ENCODE results near the gene REG4.

The REG4 gene

GRCh38 chr1:119815928-119816327 lies 4.7 kb upstream of the REG4 start:
- H3K27ac ChIP-seq = no peak overlapping the region
- no peak for DNase-seq (ENCODE audit: low read depth, low spot score)

DNA sequence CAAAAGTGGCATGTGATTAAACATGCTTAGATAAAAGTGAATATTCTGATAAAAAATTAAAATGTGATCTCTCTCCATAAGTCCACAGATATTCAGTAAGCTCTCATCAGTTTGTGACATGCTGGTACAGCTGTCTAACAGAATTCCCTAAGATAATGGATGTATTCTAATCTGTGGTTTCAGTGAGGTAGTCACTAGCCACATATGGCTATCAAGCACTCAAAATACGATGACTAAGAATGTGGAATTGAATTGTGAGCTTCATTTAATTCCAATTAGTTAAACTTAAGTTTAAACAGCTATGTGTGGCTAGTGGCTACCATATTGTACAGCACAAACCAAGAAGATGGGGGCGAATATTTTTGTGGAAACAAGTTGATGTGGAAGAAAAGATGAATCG lies 4.1 kb upstream of the REG4 start:
- no peak overlapping the region for H3K27ac ChIP-seq

More at GRCh38 chr1:119815928-119816327, 4.7 kb upstream of the REG4 start:
- no peak overlapping the region for H3K9ac ChIP-seq (ENCODE audit: insufficient read length)
- no peaks in the 10 kb centered on the region for H3K36me3 ChIP-seq (ENCODE audit: insufficient read depth, low read length)
- no peak overlapping the region for H3K4me3 ChIP-seq
- TF ChIP-seq EZH2 (IDR thresholded peaks at IDR 0.05) = no peak
- no peak for TF ChIP-seq FOXP2 (optimal IDR thresholded peaks at IDR 0.05; ENCODE audit: control extremely low read depth, extremely low read length, insufficient read depth)
- TF ChIP-seq POLR2AphosphoS5 (IDR thresholded peaks at IDR 0.05; ENCODE audit: borderline replicate concordance, low read depth, low read length) = no peak
- no peaks in the 10 kb centered on the region for H3K9me3 ChIP-seq (ENCODE audit: low read depth, low read length)

DNA sequence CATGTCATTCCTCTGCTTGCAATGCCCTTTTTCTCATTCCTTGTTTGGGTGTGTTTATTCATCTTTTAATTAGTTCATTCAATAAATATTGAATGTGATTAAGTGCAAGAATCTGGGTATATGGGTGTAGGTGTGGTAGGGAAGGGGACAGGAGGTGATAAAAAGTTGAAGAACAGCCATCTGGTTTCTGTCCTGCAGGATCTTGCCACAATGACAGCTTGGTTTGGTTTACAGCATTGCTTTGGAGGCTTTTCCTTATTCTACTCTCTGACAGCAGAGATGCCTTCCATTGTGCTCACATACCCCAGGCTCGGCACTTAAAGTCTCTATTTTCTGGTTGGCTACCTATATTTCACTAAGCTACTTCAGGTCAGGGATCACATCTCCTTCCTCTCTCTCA lies 3.0 kb upstream of the REG4 start:
- Histone ChIP-seq H3K36me3 (ENCODE audit: insufficient read depth, low read length) (no peaks in the 10 kb centered on the region), H3K4me3 (no peak overlapping the region), H3K9ac (ENCODE audit: insufficient read length) (no peak overlapping the region), H3K9me3 (ENCODE audit: low read depth, low read length) (no peaks in the 10 kb centered on the region), H3K27ac (no peak overlapping the region)
- TF ChIP-seq EZH2 (IDR thresholded peaks at IDR 0.05) (no peak), FOXP2 (optimal IDR thresholded peaks at IDR 0.05; ENCODE audit: control extremely low read depth, extremely low read length, insufficient read depth) (no peak), POLR2AphosphoS5 (IDR thresholded peaks at IDR 0.05; ENCODE audit: borderline replicate concordance, low read depth, low read length) (no peak)
- DNase-seq (ENCODE audit: low read depth, low spot score) = no peak

More for the DNA sequence above, 4.1 kb upstream of the REG4 start:
- H3K9ac ChIP-seq (ENCODE audit: insufficient read length) = no peak overlapping the region
- H3K36me3 ChIP-seq (ENCODE audit: insufficient read depth, low read length) = no peaks in the 10 kb centered on the region
- no peak for DNase-seq (ENCODE audit: low read depth, low spot score)
- H3K9me3 ChIP-seq (ENCODE audit: low read depth, low read length) = no peaks in the 10 kb centered on the region
- no peak overlapping the region for H3K4me3 ChIP-seq
- no peak for TF ChIP-seq EZH2 (IDR thresholded peaks at IDR 0.05)
- TF ChIP-seq FOXP2 (optimal IDR thresholded peaks at IDR 0.05; ENCODE audit: control extremely low read depth, extremely low read length, insufficient read depth) = no peak
- no peak for TF ChIP-seq POLR2AphosphoS5 (IDR thresholded peaks at IDR 0.05; ENCODE audit: borderline replicate concordance, low read depth, low read length)

- H3K9ac ChIP-seq (ENCODE audit: insufficient read length) = no peak overlapping the region
- no peaks in the 10 kb centered on the region for H3K36me3 ChIP-seq (ENCODE audit: insufficient read depth, low read length)
- DNase-seq (ENCODE audit: low read depth, low spot score) = no peak
- TF ChIP-seq FOXP2 (optimal IDR thresholded peaks at IDR 0.05; ENCODE audit: control extremely low read depth, extremely low read length, insufficient read depth) (no peak), POLR2AphosphoS5 (IDR thresholded peaks at IDR 0.05; ENCODE audit: borderline replicate concordance, low read depth, low read length) (no peak), EZH2 (IDR thresholded peaks at IDR 0.05) (no peak)
- no peak overlapping the region for H3K27ac ChIP-seq
- no peak overlapping the region for H3K4me3 ChIP-seq
- H3K9me3 ChIP-seq (ENCODE audit: low read depth, low read length) = no peaks in the 10 kb centered on the region
These were observed 811 bp upstream of the REG4 start for GRCh38 chr1:119811985-119812557.

- H3K4me3 ChIP-seq = peak overlapping the region; percentile 51
These were observed 2.2 kb downstream of the REG4 start for GRCh38 chr1:119808972-119809550.

GRCh38 chr1:119808491-119808890 lies 2.8 kb downstream of the REG4 start:
- Histone ChIP-seq H3K4me3 (no peak overlapping the region), H3K27ac (no peak overlapping the region), H3K9ac (ENCODE audit: insufficient read length) (no peak overlapping the region), H3K9me3 (ENCODE audit: low read depth, low read length) (no peaks in the 10 kb centered on the region), H3K36me3 (ENCODE audit: insufficient read depth, low read length) (no peaks in the 10 kb centered on the region)
- TF ChIP-seq EZH2 (IDR thresholded peaks at IDR 0.05) = no peak
- no peak for TF ChIP-seq FOXP2 (optimal IDR thresholded peaks at IDR 0.05; ENCODE audit: control extremely low read depth, extremely low read length, insufficient read depth)
- no peak for TF ChIP-seq POLR2AphosphoS5 (IDR thresholded peaks at IDR 0.05; ENCODE audit: borderline replicate concordance, low read depth, low read length)
- DNase-seq (ENCODE audit: low read depth, low spot score) = no peak

More at GRCh38 chr1:119808972-119809550, 2.2 kb downstream of the REG4 start:
- DNase-seq (ENCODE audit: low read depth, low spot score) = peak; percentile 37
- TF ChIP-seq POLR2AphosphoS5 (IDR thresholded peaks at IDR 0.05; ENCODE audit: borderline replicate concordance, low read depth, low read length) = no peak
- TF ChIP-seq FOXP2 (optimal IDR thresholded peaks at IDR 0.05; ENCODE audit: control extremely low read depth, extremely low read length, insufficient read depth) = no peak
- TF ChIP-seq EZH2 (IDR thresholded peaks at IDR 0.05) = no peak
- Histone ChIP-seq H3K9me3 (ENCODE audit: low read depth, low read length) (no peaks in the 10 kb centered on the region), H3K27ac (no peak overlapping the region), H3K9ac (ENCODE audit: insufficient read length) (no peak overlapping the region), H3K36me3 (ENCODE audit: insufficient read depth, low read length) (no peaks in the 10 kb centered on the region)

- no peak overlapping the region for H3K4me3 ChIP-seq
- no peak for DNase-seq (ENCODE audit: low read depth, low spot score)
- TF ChIP-seq FOXP2 (optimal IDR thresholded peaks at IDR 0.05; ENCODE audit: control extremely low read depth, extremely low read length, insufficient read depth) (no peak), EZH2 (IDR thresholded peaks at IDR 0.05) (no peak), POLR2AphosphoS5 (IDR thresholded peaks at IDR 0.05; ENCODE audit: borderline replicate concordance, low read depth, low read length) (no peak)
- no peaks in the 10 kb centered on the region for H3K36me3 ChIP-seq (ENCODE audit: insufficient read depth, low read length)
- H3K9ac ChIP-seq (ENCODE audit: insufficient read length) = no peak overlapping the region
- H3K9me3 ChIP-seq (ENCODE audit: low read depth, low read length) = no peaks in the 10 kb centered on the region
- H3K27ac ChIP-seq = no peak overlapping the region
These were observed 4.8 kb downstream of the REG4 start for GRCh38 chr1:119806489-119806888.

GRCh38 chr1:119805746-119806145 lies 5.5 kb downstream of the REG4 start:
- no peak overlapping the region for H3K27ac ChIP-seq
- no peak overlapping the region for H3K9ac ChIP-seq (ENCODE audit: insufficient read length)
- DNase-seq (ENCODE audit: low read depth, low spot score) = no peak
- no peak overlapping the region for H3K4me3 ChIP-seq
- H3K9me3 ChIP-seq (ENCODE audit: low read depth, low read length) = no peaks in the 10 kb centered on the region
- no peaks in the 10 kb centered on the region for H3K36me3 ChIP-seq (ENCODE audit: insufficient read depth, low read length)
- no peak for TF ChIP-seq EZH2 (IDR thresholded peaks at IDR 0.05)
- no peak for TF ChIP-seq FOXP2 (optimal IDR thresholded peaks at IDR 0.05; ENCODE audit: control extremely low read depth, extremely low read length, insufficient read depth)
- no peak for TF ChIP-seq POLR2AphosphoS5 (IDR thresholded peaks at IDR 0.05; ENCODE audit: borderline replicate concordance, low read depth, low read length)

All from SK-N-MC (cell line).